NCI-H1417 treated with DMSO at 0.1 percent for 48 hours (cell line): ENCODE data around the gene CHIC2.
"Not testable (repeated sequence)": the region's sequence is repeated elsewhere in the genome, so short reads cannot be mapped to it uniquely, and the experiment has no call there.

Experiments used
- DNase-seq: peaks from one replicate; lab custom pipeline; 2025; lab: John Stamatoyannopoulos, UW

The CHIC2 gene

GRCh38 chr4:54064317-54065111 lies at the start of gene CHIC2:
Gene CHIC2, minus strand, starts transcription at chr4:54064605. Its CDS starts 305 bp downstream, at chr4:54064300.
- peak; percentile 70 for DNase-seq

- not testable (repeated sequence) for DNase-seq
Measured at GRCh38 chr4:54113206-54113605, 48.8 kb upstream of the CHIC2 start.

- DNase-seq: no peak
Measured at GRCh38 chr4:54110019-54110416, 45.6 kb upstream of the CHIC2 start.

GRCh38 chr4:54109241-54110018 lies 45.0 kb upstream of the CHIC2 start:
- no peak for DNase-seq

- no peak for DNase-seq
Measured at GRCh38 chr4:54107951-54108748, 43.7 kb upstream of the CHIC2 start.

- DNase-seq: no peak
Measured at GRCh38 chr4:54104907-54105306, 40.5 kb upstream of the CHIC2 start.

GRCh38 chr4:54103190-54103574 lies 38.8 kb upstream of the CHIC2 start:
- DNase-seq: no peak

- DNase-seq: no peak
Measured at GRCh38 chr4:54102531-54103106, 38.2 kb upstream of the CHIC2 start.

GRCh38 chr4:54101190-54102041 lies 37.0 kb upstream of the CHIC2 start:
- DNase-seq: no peak

- DNase-seq: no peak
Measured at GRCh38 chr4:54100595-54101189, 36.3 kb upstream of the CHIC2 start.

- DNase-seq: no peak
Measured at GRCh38 chr4:54099748-54100574, 35.6 kb upstream of the CHIC2 start, which contains the start of gene GSX2. Gene GSX2, plus strand, starts transcription at chr4:54100163. Its CDS starts 182 bp downstream, at chr4:54100345.

GRCh38 chr4:54099287-54099747 lies 34.9 kb upstream of the CHIC2 start:
- DNase-seq: no peak

GRCh38 chr4:54098375-54098774 lies 34.0 kb upstream of the CHIC2 start:
- DNase-seq: no peak

- DNase-seq: no peak
Measured at GRCh38 chr4:54097152-54097551, 32.7 kb upstream of the CHIC2 start.

GRCh38 chr4:54096295-54096962 lies 32.0 kb upstream of the CHIC2 start:
- no peak for DNase-seq

- DNase-seq: no peak
Measured at GRCh38 chr4:54095110-54095825, 30.9 kb upstream of the CHIC2 start.

GRCh38 chr4:54094451-54094850 lies 30.0 kb upstream of the CHIC2 start:
- no peak for DNase-seq
